ENCODE results near the gene PKD1L1.
"Not testable (repeated sequence)": the region's sequence is repeated elsewhere in the genome, so short reads cannot be mapped to it uniquely, and the experiment has no call there.

PKD1L1 gene

DNA sequence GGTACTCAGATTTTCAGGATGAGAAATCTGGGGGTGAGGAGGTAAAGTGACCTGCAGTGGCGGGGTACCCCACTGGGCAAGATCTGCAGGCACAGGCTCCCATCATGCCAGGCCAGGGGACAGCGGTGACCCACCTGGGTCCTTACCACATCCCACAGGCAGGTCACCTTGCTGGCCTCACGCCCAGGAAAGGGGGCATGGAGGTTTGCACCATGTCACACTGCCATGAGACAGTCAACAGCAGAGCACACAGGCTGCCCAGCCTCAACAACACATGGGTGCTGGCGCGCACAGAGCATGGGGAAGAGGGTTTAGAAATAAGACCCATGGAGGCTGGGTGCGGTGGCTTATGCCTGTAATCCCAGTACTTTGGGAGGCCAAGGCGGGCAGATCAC, 914 bp downstream of the PKD1L1 start:
- no peak overlapping the region for H3K27ac Mint-ChIP-seq
- no peak overlapping the region for H3K4me3 Mint-ChIP-seq
- H3K27me3 Mint-ChIP-seq, result peaks cover 5% of the 10 kb centered on the region
- ATAC-seq (ENCODE audit: low read depth), result no peak
- no peaks in the 10 kb centered on the region for H3K36me3 Mint-ChIP-seq
- H3K9me3 Mint-ChIP-seq, result no peaks in the 10 kb centered on the region
- DNase-seq (ENCODE audit: low spot score in 2 of 2), result no peak
- H3K4me1 Mint-ChIP-seq, result peaks cover 3% of the 10 kb centered on the region

DNA sequence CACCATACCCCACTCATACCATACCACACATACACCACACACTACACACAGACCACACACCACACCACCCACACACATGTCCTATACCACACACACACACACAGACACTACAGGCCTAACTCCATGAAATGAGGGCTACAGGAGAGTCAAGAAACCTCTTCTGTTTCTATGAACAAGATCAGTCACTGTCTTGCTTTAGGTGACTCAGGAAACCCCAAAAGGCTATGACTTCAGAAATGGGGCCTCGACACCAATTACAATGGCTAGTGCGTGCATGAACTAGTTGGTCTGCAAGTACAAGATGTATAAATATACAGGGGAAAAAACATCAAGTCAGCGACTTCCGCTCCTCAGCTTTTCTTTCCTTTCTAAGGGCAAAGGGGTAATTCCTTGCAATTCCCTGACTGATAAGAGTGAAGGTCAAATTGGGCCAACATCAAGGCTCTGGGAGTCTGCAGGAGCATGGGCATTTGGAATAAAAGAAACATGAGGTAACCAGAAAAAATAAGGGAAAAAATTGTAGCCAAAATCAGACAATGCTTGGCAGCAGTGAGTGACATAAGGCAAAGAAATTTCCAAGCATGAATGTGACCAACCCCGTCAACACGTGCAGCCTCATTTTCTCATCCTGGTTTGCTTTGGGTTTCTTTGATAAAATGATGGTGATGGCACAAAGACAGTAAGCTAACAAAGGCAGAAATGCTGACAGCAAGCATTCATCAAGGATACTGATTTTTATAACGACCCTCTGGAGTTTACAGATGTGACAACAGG, 1.5 kb downstream of the PKD1L1 start:
- ATAC-seq (ENCODE audit: low read depth), result no peak
- no peak for DNase-seq (ENCODE audit: low spot score in 2 of 2)
- peaks cover 5% of the 10 kb centered on the region for H3K27me3 Mint-ChIP-seq

DNA sequence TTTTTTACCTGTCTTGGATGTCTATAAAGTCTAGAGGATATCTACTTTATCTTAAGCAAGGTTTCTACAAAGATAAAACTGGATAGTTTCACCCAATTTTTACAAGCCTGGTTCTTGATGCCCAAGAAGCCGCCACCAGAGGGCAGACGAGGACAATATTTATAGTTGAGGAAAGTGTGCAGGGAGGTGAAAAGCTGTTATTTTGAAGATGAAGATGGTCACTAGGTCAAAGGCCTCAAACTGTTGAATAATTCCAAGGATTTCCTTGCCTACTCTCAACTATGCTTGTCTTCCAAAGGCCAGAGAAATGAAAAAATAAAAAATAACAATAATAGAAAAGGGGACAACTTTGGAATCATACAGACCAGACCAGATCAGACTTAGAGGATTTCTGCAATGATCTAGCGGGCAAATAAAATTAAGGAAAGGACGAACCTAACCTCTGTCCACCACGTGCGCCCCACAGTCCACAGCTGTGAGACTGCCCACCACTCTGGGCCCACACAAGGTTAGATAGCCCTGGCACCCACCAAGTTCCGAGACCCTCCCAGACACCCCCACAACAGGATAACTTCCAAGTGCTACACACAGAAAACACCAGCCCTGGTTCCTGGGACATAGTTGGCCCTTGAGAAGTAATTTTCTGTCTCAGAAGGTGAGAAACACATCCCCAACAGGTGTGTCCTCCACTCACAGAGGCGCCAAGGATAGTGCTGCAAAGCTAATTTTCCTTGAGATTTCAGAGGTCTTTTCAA, 2.8 kb downstream of the PKD1L1 start:
- H3K4me1 Mint-ChIP-seq, result peaks cover 3% of the 10 kb centered on the region
- H3K27me3 Mint-ChIP-seq, result peaks cover 5% of the 10 kb centered on the region
- H3K9me3 Mint-ChIP-seq, result no peaks in the 10 kb centered on the region
- H3K36me3 Mint-ChIP-seq, result no peaks in the 10 kb centered on the region
- no peak overlapping the region for H3K4me3 Mint-ChIP-seq
- ATAC-seq (ENCODE audit: low read depth), result peak; percentile 49
- DNase-seq (ENCODE audit: low spot score in 2 of 2), result peak; percentile 57 to 70
- no peak overlapping the region for H3K27ac Mint-ChIP-seq

More for the DNA sequence above, 1.5 kb downstream of the PKD1L1 start:
- Mint-ChIP-seq H3K27ac (no peak overlapping the region), H3K36me3 (no peaks in the 10 kb centered on the region), H3K4me1 (peaks cover 3% of the 10 kb centered on the region), H3K4me3 (no peak overlapping the region), H3K9me3 (no peaks in the 10 kb centered on the region)

DNA sequence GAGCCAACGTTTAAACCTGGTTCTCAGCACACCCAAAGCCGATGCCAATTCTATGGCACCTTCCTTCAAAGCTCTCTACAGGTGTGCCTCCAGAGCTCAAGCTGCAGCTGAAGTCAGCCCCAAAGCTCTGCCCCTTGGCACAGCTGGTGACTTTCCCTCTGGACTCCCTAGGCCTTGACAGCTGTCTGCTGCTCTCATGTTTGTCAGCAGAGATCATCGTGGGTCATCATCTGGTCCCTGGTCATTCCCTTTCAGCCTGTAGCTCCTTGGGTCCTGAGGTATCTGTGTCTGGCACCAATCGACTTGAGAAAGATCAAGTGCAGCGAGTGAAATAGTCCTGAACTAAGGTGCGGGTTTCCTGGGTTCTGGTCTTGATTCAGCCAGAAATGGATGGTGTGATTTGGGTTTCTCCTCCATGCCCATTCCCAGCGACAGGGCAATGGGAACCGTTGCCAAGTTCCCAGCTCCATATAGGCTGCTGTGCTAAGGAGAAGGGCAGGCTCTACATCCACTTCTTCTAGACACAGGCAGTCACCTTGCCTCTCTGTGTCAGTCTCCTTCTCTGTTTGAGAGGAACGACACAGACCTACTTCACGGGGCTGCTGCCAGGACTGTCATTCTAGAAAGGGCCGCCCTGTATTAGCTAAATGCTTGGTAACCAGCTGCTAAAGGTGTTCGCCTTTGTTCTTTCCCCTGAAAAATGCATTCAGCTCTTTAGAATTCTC, 3.6 kb downstream of the PKD1L1 start:
- Mint-ChIP-seq H3K27me3 (peaks cover 5% of the 10 kb centered on the region), H3K27ac (no peak overlapping the region), H3K4me3 (no peak overlapping the region), H3K36me3 (no peaks in the 10 kb centered on the region), H3K9me3 (no peaks in the 10 kb centered on the region), H3K4me1 (peaks cover 3% of the 10 kb centered on the region)
- no peak for ATAC-seq (ENCODE audit: low read depth)
- DNase-seq (ENCODE audit: low spot score in 2 of 2), result no peak

DNA sequence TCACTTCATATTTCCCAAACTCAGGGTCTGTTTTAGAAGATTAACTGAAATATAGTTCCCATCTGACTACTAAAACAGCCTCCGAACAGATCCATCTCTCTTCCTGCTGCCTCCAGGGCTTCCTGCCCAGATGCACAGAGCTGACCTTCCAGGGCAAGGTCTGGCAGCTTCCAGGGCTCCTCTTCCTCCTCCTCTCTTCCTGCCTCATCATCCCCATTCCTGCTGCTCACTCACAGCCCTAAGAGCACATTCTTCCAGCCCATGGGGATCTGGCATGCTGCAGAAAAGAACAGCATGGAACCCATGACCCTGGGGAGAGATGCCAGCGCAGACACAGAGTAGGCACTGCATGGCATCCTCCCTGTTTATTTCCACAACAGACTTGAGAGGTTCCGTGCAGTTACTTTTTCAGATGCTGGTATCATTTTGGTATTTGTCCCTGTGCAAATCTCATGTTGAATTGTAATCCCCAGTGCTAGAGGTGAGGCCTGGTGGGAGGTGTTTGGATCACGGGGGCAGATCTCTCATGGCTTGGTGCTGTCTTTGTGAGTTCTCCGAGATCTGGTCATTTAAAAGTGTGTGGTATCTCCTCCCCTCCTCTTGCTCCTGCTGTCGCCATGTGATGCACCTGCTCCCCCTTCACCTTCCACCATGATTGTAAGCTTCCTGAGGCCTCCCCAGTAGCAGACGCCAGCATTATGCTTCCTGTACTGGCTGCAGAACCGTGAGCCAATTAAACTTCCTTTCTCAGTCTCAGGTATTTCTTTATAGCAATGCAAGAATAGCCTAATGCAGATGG, 4.4 kb downstream of the PKD1L1 start:
- DNase-seq (ENCODE audit: low spot score in 2 of 2) (no peak), ATAC-seq (ENCODE audit: low read depth) (no peak)
- Mint-ChIP-seq H3K4me1 (peaks cover 5% of the 10 kb centered on the region), H3K4me3 (no peak overlapping the region), H3K27ac (no peak overlapping the region), H3K27me3 (peaks cover 5% of the 10 kb centered on the region), H3K36me3 (no peaks in the 10 kb centered on the region), H3K9me3 (no peaks in the 10 kb centered on the region)

DNA sequence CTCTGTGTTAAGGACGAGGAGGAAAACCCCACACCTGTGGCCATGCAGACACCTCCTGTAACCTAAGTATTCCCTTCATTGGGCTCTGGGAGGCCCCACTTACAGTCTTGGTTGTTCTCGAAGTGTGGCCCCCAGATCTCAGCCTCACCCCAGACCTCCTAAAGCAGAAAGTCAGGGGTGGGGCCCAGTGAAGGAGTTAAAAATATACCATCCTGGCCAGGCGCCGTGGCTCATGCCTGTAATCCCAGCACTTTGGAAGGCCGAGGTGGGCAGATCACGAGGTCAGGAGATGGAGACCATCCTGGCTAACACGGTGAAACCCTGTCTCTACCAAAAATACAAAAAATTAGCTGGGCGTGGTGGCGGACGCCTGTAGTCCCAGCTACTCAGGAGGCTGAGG, 5.6 kb downstream of the PKD1L1 start:
- H3K36me3 Mint-ChIP-seq, H3K9me3 Mint-ChIP-seq: not testable (repeated sequence)
- H3K4me1 Mint-ChIP-seq, result peaks cover 13% of the 10 kb centered on the region

DNA sequence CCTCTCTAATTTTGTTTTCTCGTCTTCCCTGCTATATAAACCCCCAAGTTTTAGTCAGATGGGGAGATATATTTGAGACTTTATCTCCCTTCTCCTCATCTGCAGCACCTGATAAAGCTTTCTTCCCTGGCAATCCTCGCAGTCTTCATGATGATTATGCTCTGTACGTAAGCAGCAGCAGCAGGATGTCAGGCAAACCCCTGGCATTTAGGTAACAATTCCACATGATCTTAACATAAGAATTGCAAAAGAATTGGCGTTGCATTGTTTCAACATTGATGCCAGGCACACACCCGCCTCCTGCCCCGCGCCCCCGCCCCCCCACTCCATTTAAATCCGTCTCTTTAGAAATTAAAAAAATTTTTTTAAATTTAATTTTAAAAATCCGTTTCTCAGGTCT, 6.1 kb downstream of the PKD1L1 start:
- no peak for ATAC-seq (ENCODE audit: low read depth)

More for the DNA sequence above, 5.6 kb downstream of the PKD1L1 start:
- not testable (repeated sequence) for DNase-seq (ENCODE audit: low spot score in 2 of 2); H3K27ac Mint-ChIP-seq; ATAC-seq (ENCODE audit: low read depth); H3K4me3 Mint-ChIP-seq; H3K27me3 Mint-ChIP-seq

DNA sequence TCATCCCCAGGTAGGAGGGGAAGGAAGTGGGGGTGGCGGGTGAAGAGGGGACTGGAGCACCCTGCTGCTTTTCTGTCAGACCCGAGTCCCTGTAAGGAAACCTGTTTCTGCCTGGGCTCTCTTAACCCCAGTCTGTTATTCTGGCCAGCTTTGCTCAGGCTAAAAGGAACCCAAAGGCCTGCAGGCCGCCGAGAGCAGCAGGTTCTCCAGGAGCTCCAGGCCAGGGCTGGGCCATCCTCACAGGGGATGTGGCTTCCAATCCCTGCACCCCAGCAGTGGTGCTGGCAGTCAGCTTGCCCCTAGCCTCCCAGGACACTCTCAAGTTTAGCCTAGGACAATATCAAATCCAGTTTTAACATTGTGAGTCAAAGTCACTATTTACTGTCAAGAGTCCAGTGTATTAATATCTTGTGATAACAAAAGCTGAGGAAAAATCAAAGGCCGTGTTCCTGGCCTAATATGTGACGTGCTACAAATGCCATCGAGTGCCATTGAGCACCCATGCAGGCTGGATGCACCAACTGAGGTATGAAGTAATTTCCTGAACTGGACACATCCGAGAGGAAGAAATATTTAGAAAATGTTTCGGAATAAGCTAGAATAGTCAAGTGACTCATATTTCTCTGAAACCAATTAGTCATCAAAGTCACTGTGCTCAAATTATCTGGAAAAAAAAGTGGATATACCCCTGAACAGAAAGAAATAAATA, 7.0 kb downstream of the PKD1L1 start:
- Mint-ChIP-seq H3K27ac (no peak overlapping the region), H3K36me3 (no peaks in the 10 kb centered on the region), H3K4me3 (no peak overlapping the region), H3K9me3 (no peaks in the 10 kb centered on the region), H3K4me1 (peaks cover 22% of the 10 kb centered on the region), H3K27me3 (peaks cover 1% of the 10 kb centered on the region)
- DNase-seq (ENCODE audit: low spot score in 2 of 2), result no peak
- no peak for ATAC-seq (ENCODE audit: low read depth)

More for the DNA sequence above, 6.1 kb downstream of the PKD1L1 start:
- H3K9me3 Mint-ChIP-seq, result no peaks in the 10 kb centered on the region
- H3K27ac Mint-ChIP-seq, result no peak overlapping the region
- peaks cover 5% of the 10 kb centered on the region for H3K27me3 Mint-ChIP-seq
- peaks cover 18% of the 10 kb centered on the region for H3K4me1 Mint-ChIP-seq
- no peaks in the 10 kb centered on the region for H3K36me3 Mint-ChIP-seq
- no peak for DNase-seq (ENCODE audit: low spot score in 2 of 2)
- H3K4me3 Mint-ChIP-seq, result no peak overlapping the region

DNA sequence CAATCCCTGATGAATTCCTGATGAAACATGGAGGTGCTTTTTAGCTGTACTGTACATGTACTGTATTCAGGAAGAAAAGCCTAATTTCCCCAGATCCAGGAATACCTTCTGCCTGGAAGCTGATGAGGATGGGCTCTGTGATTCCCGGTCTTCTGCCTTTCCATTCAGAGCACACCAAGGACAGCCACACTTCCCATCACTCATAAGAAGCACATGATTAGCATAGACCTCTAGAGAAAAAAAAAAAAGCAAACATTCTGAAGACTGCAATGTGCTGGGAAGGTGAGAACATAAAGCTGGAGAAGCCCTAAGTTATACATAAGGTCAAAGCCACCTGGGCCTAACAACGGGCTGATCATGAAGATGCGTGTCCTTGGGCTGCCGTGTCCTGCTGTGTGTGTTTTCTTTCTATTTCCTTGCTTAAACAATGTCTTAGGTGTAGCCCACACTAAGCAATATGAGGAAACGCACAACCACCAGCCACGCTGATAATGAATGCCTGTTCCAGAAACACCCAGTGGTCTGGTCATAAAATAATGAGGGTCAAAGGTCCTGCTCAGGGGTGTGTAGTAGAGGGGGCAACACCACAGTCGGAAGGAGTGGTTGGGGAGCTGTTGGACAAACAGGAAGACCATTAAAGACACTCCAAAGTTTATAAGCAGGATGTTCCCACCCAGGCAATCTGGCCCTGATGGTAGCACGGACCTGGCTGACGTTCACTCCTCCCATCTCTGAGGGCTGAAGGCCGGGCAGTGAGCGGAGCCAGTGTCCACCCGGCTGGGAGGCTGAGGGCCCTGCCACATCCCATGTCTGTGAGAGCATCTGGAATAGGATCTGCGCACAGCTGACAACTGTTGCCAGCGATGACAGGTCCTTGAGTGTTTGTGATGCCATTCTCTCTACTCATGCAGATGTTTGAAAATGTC, 7.9 kb downstream of the PKD1L1 start:
- ATAC-seq (ENCODE audit: low read depth), result no peak
- no peak overlapping the region for H3K27ac Mint-ChIP-seq
- H3K36me3 Mint-ChIP-seq, result no peaks in the 10 kb centered on the region
- H3K4me3 Mint-ChIP-seq, result no peak overlapping the region
- no peak for DNase-seq (ENCODE audit: low spot score in 2 of 2)
- H3K4me1 Mint-ChIP-seq, result peaks cover 22% of the 10 kb centered on the region
- no peaks in the 10 kb centered on the region for H3K27me3 Mint-ChIP-seq
- no peaks in the 10 kb centered on the region for H3K9me3 Mint-ChIP-seq

DNA sequence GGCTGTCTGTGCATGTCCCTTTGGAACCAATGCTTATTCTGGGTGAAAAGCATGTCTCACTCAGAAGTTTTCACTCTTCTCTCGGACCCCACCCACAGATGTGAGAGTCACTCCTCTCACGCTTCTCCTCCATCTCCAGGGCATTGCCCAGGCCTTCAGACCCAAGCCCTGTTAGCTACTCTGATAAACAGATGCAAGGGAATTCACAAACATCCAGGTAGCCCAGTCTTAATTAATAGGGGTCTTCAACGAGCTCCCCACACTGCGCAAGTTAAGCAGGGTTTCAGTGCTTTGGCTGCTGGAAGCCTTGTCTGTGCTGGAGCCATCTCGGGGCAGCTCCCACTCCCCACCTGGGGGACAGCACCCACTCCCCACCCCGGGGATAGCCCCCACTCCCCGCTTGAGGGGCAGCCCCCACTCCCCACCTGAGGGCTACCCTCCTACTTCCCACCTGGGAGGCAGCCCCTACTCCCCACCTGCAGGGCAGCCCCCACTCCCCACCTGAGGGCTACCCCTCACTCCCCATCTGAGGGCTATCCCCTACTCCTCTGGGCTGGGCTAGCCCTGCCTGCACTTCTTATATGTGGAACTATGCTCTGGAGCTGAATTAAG, 8.7 kb downstream of the PKD1L1 start:
- peaks cover 22% of the 10 kb centered on the region for H3K4me1 Mint-ChIP-seq
- H3K9me3 Mint-ChIP-seq, result no peaks in the 10 kb centered on the region
- no peak overlapping the region for H3K4me3 Mint-ChIP-seq
- H3K36me3 Mint-ChIP-seq, result no peaks in the 10 kb centered on the region
- no peaks in the 10 kb centered on the region for H3K27me3 Mint-ChIP-seq
- no peak overlapping the region for H3K27ac Mint-ChIP-seq
- no peak for DNase-seq (ENCODE audit: low spot score in 2 of 2)
- ATAC-seq (ENCODE audit: low read depth), result no peak

DNA sequence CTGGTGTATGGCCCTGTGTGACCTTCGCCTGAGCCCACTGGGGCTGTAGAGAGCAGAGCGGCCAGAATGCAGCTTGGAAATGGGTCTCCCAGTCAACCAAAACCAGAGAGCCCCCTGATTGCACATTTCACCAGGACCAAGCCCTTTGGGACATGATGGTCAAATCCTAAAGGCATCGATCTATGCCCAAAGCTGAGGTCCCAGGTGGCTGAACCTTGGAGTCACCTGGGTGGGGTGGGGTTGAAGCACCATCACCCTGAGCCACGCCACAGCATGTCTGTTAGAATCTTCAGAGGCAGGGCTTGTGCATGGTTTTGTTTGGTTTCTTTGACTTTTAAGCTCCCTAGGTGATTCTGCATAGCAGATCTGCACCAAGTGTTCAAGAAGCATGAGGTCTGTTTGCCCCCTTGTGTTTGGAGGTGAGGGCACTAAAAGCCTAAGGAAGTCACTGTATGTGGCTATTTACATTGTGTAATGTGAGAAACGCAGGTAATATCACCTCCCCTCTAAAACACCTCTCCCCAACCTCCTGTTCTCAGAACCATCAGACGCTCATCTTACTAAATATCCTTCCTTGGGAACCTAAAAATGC, 9.6 kb downstream of the PKD1L1 start:
- Mint-ChIP-seq H3K9me3 (no peaks in the 10 kb centered on the region), H3K27me3 (no peaks in the 10 kb centered on the region), H3K4me1 (peaks cover 22% of the 10 kb centered on the region), H3K27ac (no peak overlapping the region), H3K4me3 (no peak overlapping the region), H3K36me3 (no peaks in the 10 kb centered on the region)
- no peak for ATAC-seq (ENCODE audit: low read depth)
- DNase-seq (ENCODE audit: low spot score in 2 of 2), result no peak
